Vagina (tissue), 2 donors: ENCODE measurements around the gene TDRD9. TPM values are rescaled to one million over a fixed set of nuclear protein-coding genes. Genes with fewer than 3 reads are reported as not detected.
"Not testable (repeated sequence)": the region's sequence is repeated elsewhere in the genome, so short reads cannot be mapped to it uniquely, and the experiment has no call there.

ENCODE experiments used
- DNase-seq, 2 donors: peaks; one replicate each; pipeline ENCODE4 v3.0.0-alpha.2; 2017; ENCODE audit errors: extremely low spot score in 2 of 2
- H3K27ac ChIP-seq: fragments of 200-600 bp; sonication (generic); one replicate; pipeline ENCODE4 v1.5.1; 2019
- H3K27me3 ChIP-seq: fragments of 200-600 bp; sonication (generic); one replicate; pipeline ENCODE4 v1.5.1; 2019
- H3K36me3 ChIP-seq, 2 donors: fragments of 200-600 bp; sonication (generic); one replicate each; pipeline ENCODE4 v1.5.1; 2017 to 2019
- H3K4me1 ChIP-seq: fragments of 200-600 bp; sonication (generic); one replicate; pipeline ENCODE4 v1.5.1; 2019
- H3K4me3 ChIP-seq, 2 donors: fragments of 200-600 bp; sonication (generic); 1 replicate in 1 of 2; 2 replicates in 1 of 2; pipeline ENCODE4 v1.5.1; 2016 to 2019
- H3K9me3 ChIP-seq: fragments of 200-600 bp; sonication (generic); one replicate; pipeline ENCODE4 v1.5.1; 2019
- CTCF ChIP-seq, 3 experiments: fragments of 450-650 bp in 2 of 3; fragments of 200-600 bp in 1 of 3; sonication (generic) in 1 of 3; IDR thresholded peaks; one replicate each; pipeline ENCODE4 v1.5.1; 2017 to 2019; ENCODE audit warnings: antibody characterized with exemption in 3 of 3, mild to moderate bottlenecking in 2 of 3, moderate library complexity in 2 of 3
- POLR2A ChIP-seq, 2 donors: fragments of 450-650 bp; IDR thresholded peaks; one replicate each; pipeline ENCODE4 v1.6.1; 2017; ENCODE audit warnings: antibody characterized with exemption in 2 of 2, mild to moderate bottlenecking in 2 of 2, moderate library complexity in 2 of 2
- POLR2AphosphoS5 ChIP-seq, 2 donors: sonication (generic); formaldehyde crosslinking; IDR thresholded peaks; one replicate each; pipeline ENCODE4 v1.9.0; 2017; ENCODE audit warnings: antibody characterized with exemption in 2 of 2, mild to moderate bottlenecking in 2 of 2, low read depth in 1 of 2; ENCODE audit not compliant: insufficient read depth in 1 of 2
- intact Hi-C: fragments of 100-400 bp; cut with DNase I; formaldehyde crosslinking; loops from one replicate; pipeline ENCODE4 v1.15.1; 2023
- total RNA-seq: library from RNA; depleted of rRNA; stranded (reverse); fragments of >200 nt; gene quantifications from one replicate; pipeline ENCODE4 v1.2.3, GENCODE V29; 2016

The TDRD9 gene
- total RNA-seq, 1 donor from 2014 or later, result 0.74 TPM

DNA sequence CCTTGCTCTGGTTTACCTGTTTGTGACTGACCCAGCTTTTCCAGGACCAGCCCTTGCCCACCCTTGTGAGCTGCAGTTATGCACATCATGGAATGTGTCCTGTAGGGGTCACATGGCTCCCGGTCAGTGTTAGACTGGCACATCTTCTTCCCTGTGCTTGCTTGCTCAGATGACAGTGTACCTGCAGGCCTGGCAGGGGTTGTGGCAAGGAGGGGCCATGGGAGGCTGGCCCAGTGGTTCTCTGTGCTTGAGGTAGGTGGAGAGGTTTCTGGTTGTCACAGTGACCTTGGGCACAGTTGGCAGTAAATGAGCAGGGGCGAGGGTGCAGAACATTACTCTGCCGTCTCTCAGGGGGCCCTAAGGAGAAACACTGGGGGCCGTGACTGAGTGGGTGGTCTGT is 41.7 kb downstream of the TDRD9 start:
- intact Hi-C loops, result loop anchor here (10.0 kb wide), 1 partner anchor 165 kb away; no protein-coding TSS in a partner anchor
- Histone ChIP-seq H3K27me3 (no peaks in the 10 kb centered on the region), H3K4me3 (no peak overlapping the region), H3K4me1 (no peaks in the 10 kb centered on the region), H3K27ac (no peak overlapping the region), H3K36me3 (no peaks in the 10 kb centered on the region), H3K9me3 (no peaks in the 10 kb centered on the region)
- DNase-seq, result no peak
- no peak for TF ChIP-seq CTCF (IDR thresholded peaks at IDR 0.05)
- TF ChIP-seq POLR2AphosphoS5 (IDR thresholded peaks at IDR 0.05; ENCODE audit: insufficient read depth in 1 of 2, low read depth in 1 of 2), result no peak
- TF ChIP-seq POLR2A (IDR thresholded peaks at IDR 0.05), result no peak

- TF ChIP-seq POLR2A (IDR thresholded peaks at IDR 0.05) (no peak), CTCF (IDR thresholded peaks at IDR 0.05) (no peak), POLR2AphosphoS5 (IDR thresholded peaks at IDR 0.05; ENCODE audit: insufficient read depth in 1 of 2, low read depth in 1 of 2) (no peak)
- H3K27me3 ChIP-seq, result no peaks in the 10 kb centered on the region
- DNase-seq, result no peak
- no peaks in the 10 kb centered on the region for H3K9me3 ChIP-seq
- H3K4me1 ChIP-seq, result no peaks in the 10 kb centered on the region
- H3K36me3 ChIP-seq, result no peaks in the 10 kb centered on the region
- intact Hi-C loops, result loop anchor here (10.0 kb wide), 1 partner anchor 169 kb away; no protein-coding TSS in a partner anchor
- H3K27ac ChIP-seq, result no peak overlapping the region
- H3K4me3 ChIP-seq, result no peak overlapping the region
Measured at GRCh38 chr14:103973354-103973753, 45.1 kb downstream of the TDRD9 start.

DNA sequence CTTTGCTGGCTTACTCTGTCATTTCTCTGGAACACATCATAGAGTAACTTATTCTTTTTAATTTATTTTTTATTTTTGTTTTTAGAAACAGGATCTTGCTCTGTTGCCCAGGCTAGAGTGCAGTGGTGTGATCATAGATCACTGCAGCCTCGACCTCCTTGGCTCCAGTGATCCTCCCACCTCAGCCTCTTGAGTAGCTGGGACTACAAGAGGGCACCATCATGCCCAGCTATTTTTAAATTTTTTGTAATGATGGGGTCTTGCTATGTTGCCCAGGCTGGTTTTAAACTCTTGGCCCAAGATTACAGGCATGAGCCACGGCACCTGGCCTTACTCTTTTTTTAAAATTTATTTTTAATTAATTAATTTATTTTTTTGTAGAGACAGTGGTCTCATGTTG is 46.3 kb downstream of the TDRD9 start:
- intact Hi-C loops, result loop anchor here (10.0 kb wide), 1 partner anchor 170 kb away; no protein-coding TSS in a partner anchor
- H3K36me3 ChIP-seq, result no peaks in the 10 kb centered on the region
- no peaks in the 10 kb centered on the region for H3K9me3 ChIP-seq
- no peak overlapping the region for H3K27ac ChIP-seq
- DNase-seq, result no peak
- TF ChIP-seq POLR2A (IDR thresholded peaks at IDR 0.05) (no peak), CTCF (IDR thresholded peaks at IDR 0.05) (no peak), POLR2AphosphoS5 (IDR thresholded peaks at IDR 0.05; ENCODE audit: insufficient read depth in 1 of 2, low read depth in 1 of 2) (no peak)
- no peaks in the 10 kb centered on the region for H3K4me1 ChIP-seq
- no peaks in the 10 kb centered on the region for H3K27me3 ChIP-seq
- H3K4me3 ChIP-seq, result no peak overlapping the region

GRCh38 chr14:103980623-103981238 is 52.5 kb downstream of the TDRD9 start:
- intact Hi-C loops, result not testable (repeated sequence)

More at GRCh38 chr14:103980623-103981238, 52.5 kb downstream of the TDRD9 start:
- H3K9me3 ChIP-seq, DNase-seq, H3K4me3 ChIP-seq, H3K27me3 ChIP-seq, H3K27ac ChIP-seq, H3K36me3 ChIP-seq, H3K4me1 ChIP-seq: not testable (repeated sequence)
- peak in 2 of 3 experiments; percentile 38 to 47 for TF ChIP-seq CTCF (IDR thresholded peaks at IDR 0.05)
